HG03025 (cell line): Measurements from ENCODE around the gene TTC7B.

Source experiments
- ATAC-seq: cut with Tn5 transposase; IDR thresholded peaks from one replicate; pipeline ENCODE4 v1.9.1; 2021; ENCODE audit warnings: mild to moderate bottlenecking, moderate library complexity; ENCODE audit not compliant: unreplicated experiment, low FRiP score

The TTC7B gene

GRCh38 chr14:90720336-90720735 is 95.9 kb downstream of the TTC7B start:
- no peak for ATAC-seq

DNA sequence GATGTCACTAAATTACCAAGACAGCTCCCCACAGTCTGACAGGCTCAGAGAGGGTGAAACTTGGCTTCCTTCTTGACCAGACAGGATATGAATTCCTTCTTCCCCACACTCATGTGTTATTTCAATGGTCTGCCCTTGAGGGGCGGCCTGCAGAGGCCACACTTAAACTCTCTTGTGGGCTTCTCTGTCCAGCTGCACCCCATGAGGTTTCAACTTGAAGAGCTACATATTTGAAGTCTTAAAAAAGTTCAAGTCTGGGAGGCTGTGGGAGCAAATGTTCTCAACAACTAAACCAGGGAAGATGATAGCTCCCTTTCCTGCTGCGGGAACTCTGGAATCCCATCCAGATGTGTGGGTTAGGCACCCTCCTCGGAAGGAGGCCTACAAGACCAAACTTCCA is 98.3 kb downstream of the TTC7B start:
- no peak for ATAC-seq

GRCh38 chr14:90715993-90716392 is 100.2 kb downstream of the TTC7B start:
- ATAC-seq, result no peak

GRCh38 chr14:90715495-90715894 is 100.7 kb downstream of the TTC7B start:
- ATAC-seq, result no peak

GRCh38 chr14:90714811-90715210 is 101.4 kb downstream of the TTC7B start:
- no peak for ATAC-seq

- no peak for ATAC-seq
These were observed 111.4 kb downstream of the TTC7B start for GRCh38 chr14:90704738-90705392.

DNA sequence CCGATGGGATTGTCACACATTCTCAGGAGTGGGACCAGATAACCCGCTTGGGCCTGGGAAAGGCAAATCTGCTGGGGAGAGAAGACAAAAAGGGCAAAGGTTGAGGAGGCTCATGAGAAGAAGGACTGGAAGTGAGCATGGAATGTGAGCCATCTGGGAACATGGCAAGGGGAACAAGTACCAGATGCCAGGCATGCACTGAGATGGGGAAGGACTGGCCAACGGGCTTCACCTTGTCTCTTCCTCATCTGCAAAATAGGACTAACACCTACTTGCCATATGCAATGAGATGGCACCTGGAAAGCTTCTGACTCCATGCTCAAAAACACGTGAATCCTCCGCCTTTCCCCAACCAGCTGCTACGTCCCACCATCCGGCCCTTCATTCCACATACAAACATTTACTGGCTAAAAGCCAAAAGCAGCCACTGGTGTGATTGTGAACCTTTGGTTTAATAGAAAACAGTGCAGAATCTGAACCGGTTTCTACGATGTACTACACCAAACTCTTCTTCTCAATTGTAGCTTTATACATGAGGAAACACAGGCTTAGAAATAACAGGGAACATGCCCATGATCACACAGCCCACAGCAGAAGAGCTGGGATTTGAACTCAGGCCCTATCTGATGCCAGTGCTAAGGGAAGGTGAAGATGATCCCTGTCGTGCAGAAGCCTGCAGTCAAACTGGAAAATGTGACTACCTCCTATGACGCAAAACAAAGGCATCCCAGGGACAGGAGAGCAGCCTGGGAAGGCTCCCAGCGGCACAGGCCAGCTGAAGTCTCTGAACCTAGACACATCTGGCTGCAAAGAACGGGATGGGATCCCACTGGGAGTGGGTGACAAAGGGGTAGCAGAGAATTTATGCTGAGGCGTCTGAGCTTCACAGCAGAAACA is 112.1 kb downstream of the TTC7B start:
- no peak for ATAC-seq

DNA sequence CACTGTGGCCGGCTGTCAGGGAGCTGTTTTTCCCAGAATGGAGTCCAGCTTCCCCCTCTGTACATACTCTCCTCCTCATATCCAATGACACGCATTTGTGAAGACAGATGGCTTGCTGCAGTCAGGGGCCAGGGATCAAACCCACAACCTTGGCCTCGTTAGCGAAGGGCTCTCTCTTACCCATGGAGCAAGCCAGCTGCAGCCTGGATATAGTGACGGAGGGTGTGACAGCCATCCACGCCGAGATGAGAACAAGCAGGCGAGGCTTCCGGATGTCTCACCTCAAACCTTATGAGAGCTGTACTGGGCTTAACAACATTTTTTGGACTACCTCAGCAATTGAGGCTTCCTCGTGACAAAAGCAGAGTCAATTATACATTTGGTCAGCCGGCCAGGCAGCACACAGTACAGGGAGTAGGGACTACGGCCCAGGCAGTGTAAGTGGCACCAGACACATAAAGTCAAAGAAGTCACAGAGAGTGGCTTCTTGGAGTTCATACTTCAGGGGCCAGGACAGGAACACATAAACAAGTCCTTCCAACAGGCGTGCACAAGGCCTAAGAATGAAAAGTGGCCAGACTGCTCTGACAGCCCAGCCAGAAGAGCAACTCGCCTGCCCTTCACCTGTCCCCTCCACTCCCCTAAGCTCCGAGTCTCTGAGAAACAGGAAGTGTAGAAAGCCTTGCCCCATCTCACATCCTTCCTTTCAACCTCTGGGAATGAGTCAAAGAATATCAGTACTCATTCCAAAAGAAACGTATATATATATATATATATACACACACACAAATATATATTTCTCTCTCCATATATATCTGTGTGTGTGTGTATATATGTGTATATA is 115.1 kb downstream of the TTC7B start:
- ATAC-seq, result no peak

- no peak for ATAC-seq
These were observed 117.2 kb downstream of the TTC7B start for GRCh38 chr14:90699016-90699415.

DNA sequence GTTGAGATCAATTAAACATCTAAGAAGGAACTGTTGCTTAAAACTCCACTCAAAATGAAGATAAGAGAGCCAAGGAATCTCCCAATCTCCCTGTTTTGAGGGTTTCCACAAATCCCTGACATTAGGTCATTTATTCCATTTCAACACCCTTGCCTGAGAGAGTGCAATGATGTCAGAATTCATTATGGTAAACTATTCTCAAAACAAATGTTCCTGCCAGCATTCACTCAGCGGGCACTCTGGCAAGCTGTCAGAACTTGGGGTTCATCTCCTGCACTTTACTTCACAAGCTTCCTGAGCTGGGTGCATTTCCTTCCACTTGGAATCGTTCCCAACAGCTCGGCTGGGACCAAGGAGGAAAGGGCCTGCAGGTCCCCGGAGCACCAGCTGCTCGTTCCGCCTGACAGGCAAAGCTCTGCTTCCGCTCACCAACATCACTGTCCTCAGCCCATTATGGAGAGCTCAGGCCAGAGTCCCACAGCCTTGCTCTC is 117.8 kb downstream of the TTC7B start:
- ATAC-seq, result no peak

- no peak for ATAC-seq
These were observed 118.5 kb downstream of the TTC7B start for GRCh38 chr14:90697577-90698206.

GRCh38 chr14:90697132-90697531 is 119.1 kb downstream of the TTC7B start:
- ATAC-seq, result no peak

GRCh38 chr14:90696720-90697119 is 119.5 kb downstream of the TTC7B start:
- ATAC-seq, result no peak

DNA sequence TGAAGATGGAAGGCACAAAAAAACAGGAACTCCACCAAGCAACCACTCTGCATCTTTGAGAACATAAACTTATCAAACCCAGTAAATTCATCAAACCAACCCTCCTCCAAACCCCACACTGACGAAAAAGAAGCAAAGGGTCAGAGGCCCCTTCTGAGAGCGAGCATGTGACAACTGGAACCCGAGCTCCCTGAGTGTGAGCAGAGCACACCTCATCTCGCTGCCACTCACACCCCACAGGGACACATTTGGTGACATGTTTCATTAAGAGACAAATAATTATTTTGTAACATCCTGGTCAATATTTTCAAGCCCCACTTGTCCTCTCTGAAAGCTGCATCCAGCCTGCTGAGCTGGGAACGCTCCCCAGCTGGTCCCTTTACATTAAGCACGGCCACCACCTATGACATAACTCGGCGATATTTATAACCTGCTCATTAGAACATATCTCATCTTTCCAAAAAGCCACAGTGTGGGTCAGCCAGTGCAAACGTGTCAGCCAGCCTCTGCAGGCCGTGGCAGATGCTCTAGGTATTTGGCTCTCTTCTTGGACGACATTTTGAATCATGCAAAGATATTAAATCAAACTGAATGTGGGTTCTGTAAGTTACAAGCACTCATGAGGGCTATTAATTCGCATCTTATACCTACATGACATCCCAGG is 120.1 kb downstream of the TTC7B start:
- no peak for ATAC-seq

DNA sequence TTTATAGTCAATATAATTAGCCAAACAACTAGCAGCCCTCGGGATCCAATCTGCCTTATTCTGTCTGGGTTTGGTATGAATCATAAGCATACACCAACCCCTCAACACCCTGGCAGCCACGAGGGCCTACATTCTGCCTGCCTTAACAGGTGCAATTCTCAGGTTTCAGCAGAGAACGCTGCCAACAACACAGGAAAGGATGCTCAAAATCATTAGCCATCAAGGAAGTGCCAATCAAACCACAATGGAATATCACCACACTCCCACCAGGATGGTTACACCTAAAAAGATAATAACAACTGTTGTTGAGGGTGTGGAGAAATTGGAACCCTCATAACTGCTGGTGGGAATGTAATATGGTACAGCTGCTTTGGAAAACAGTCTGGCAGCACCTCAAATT is 122.8 kb downstream of the TTC7B start:
- no peak for ATAC-seq

- ATAC-seq, result no peak
These were observed 123.4 kb downstream of the TTC7B start for GRCh38 chr14:90692826-90693225.

- ATAC-seq, result no peak
These were observed 124.2 kb downstream of the TTC7B start for GRCh38 chr14:90692061-90692460.

GRCh38 chr14:90691627-90692026 is 124.6 kb downstream of the TTC7B start:
- ATAC-seq, result no peak

GRCh38 chr14:90687680-90688079 is 128.6 kb downstream of the TTC7B start:
- ATAC-seq, result no peak

DNA sequence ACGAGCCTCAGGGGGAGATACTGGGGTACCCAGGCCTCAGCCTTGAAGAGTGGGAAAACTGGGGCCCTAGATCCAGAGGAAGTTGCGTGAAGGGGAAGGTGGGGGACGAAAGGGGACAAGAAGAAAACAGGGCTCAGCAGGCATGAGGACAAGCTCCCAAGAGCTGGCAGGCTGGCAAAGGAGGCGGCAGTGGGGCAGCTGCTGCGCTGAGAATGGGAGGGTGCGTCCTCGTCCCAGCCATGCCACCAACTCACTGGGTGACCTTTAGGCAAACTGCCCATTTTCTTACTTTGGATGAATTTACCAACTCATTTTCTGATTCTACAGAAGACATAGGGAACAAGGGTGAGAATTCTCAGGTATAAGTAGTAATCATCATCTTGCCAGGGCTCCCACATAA is 133.6 kb downstream of the TTC7B start:
- ATAC-seq, result no peak
